K562 (cell line): ENCODE results near the gene DCAF6. TPM values are rescaled to one million over a fixed set of nuclear protein-coding genes. Genes with fewer than 3 reads are reported as not detected.

ENCODE experiments used
- ARID3A ChIP-seq: IDR thresholded peaks from 2 replicates; pipeline ENCODE4 v1.6.1; 2012; ENCODE audit warnings: low read depth, low read length, improper control_type of control experiment, borderline replicate concordance
- BRF2 ChIP-seq: IDR thresholded peaks from 3 replicates; pipeline ENCODE4 v1.6.1; 2011; ENCODE audit warnings: borderline replicate concordance, mild to moderate bottlenecking; ENCODE audit not compliant: insufficient read length, insufficient read depth
- CBX2 ChIP-seq: fragments of 200-600 bp; sonication (generic); IDR thresholded peaks from one replicate; pipeline ENCODE4 v1.6.1; 2012; ENCODE audit warnings: mild to moderate bottlenecking, low read length, inconsistent platforms; ENCODE audit not compliant: insufficient read depth, poor library complexity, severe bottlenecking
- CUX1 ChIP-seq: fragments of 200-800 bp; sonication (Bioruptor generic); IDR thresholded peaks from 2 replicates; pipeline ENCODE4 v1.6.1; 2016; ENCODE audit warnings: missing genetic modification characterization, missing compliant biosample characterization
- DPF2 ChIP-seq: fragments of 450-650 bp; IDR thresholded peaks from 2 replicates; pipeline ENCODE4 v1.6.1; 2016
- KDM2B ChIP-seq: fragments of 250-450 bp; sonication (Bioruptor Pico); IDR thresholded peaks from 2 replicates; pipeline ENCODE4 v1.8.0; 2021; ENCODE audit warnings: mild to moderate bottlenecking, moderate library complexity
- NFATC3 ChIP-seq: fragments of 450-650 bp; IDR thresholded peaks from 2 replicates; pipeline ENCODE4 v1.6.1; 2017; ENCODE audit warnings: mild to moderate bottlenecking
- PPARD ChIP-seq: fragments of 250-450 bp; sonication (Bioruptor Pico); IDR thresholded peaks from 2 replicates; pipeline ENCODE4 v1.8.0; 2022; ENCODE audit warnings: inconsistent platforms, mild to moderate bottlenecking, moderate library complexity
- RHOXF2B ChIP-seq: fragments of 250-450 bp; sonication (Bioruptor Pico); conservative IDR thresholded peaks from 2 replicates; pipeline ENCODE4 v1.5.1; 2021
- RNF2 ChIP-seq: sonication (generic); IDR thresholded peaks from 2 replicates; pipeline ENCODE4 v1.6.1; 2016
- SIN3B ChIP-seq: fragments of 450-650 bp; IDR thresholded peaks from 2 replicates; pipeline ENCODE4 v1.6.1; 2017; ENCODE audit warnings: low read depth, mild to moderate bottlenecking, moderate library complexity
- TRIM25 ChIP-seq: fragments of 450-650 bp; IDR thresholded peaks from 2 replicates; pipeline ENCODE4 v1.7.0; 2016; ENCODE audit warnings: borderline replicate concordance
- ZNF282 ChIP-seq: sonication (generic); formaldehyde crosslinking; IDR thresholded peaks from 2 replicates; pipeline ENCODE4 v1.8.1; 2023; ENCODE audit warnings: missing genetic modification reagents
- ZNF449 ChIP-seq: fragments of 250-450 bp; sonication (Bioruptor Pico); IDR thresholded peaks from 2 replicates; pipeline ENCODE4 v1.8.0; 2022; ENCODE audit warnings: moderate library complexity, mild to moderate bottlenecking, inconsistent platforms
- polyA plus RNA-seq, 8 experiments: library from polyadenylated mRNA; depleted of rRNA in 4 of 8; stranded (reverse) in 5 of 8; unstranded in 3 of 8; fragments of >200 nt; fragmentation: Nextera tagmentation in 2 of 8; fragmentation: Illumina TruSeq in 1 of 8; extraction: Ambion mirVana in 2 of 8; extraction: Trizol in 1 of 8; gene quantifications; 2 replicates each; pipeline versions ENCODE4 v1.2.1 to v1.2.3, GENCODE V29; 2011 to 2014; ENCODE audit warnings: inconsistent platforms in 1 of 8, missing spikeins in 1 of 8
- total RNA-seq, 7 experiments: library from RNA; depleted of rRNA in 6 of 7; stranded (reverse); fragments of >200 nt in 6 of 7; fragmentation: Illumina TruSeq in 2 of 7; extraction: Trizol in 2 of 7; gene quantifications; 2 replicates each; pipeline versions ENCODE4 v1.2.1 to v1.2.3, GENCODE V29; 2011 to 2021; ENCODE audit warnings: low replicate concordance in 1 of 7

DCAF6 gene
- total and polyA plus RNA-seq, 9 of the 15 experiments (the other 6 are each of a cell fraction or from before 2014, with no cell fraction given), result 19.1 to 102 (median 46.3) TPM

- TF ChIP-seq ARID3A (no peak), TRIM25 (peak; percentile 62; the same call in 1 of the 2 replicates), ZNF449 (CRISPR knock-in tag) (0 out of 2 replicates have a peak, but pooled peaks have one; percentile 8), RNF2 (peak; percentile 55; the same call in 1 of the 2 replicates), PPARD (CRISPR knock-in tag) (no peak), BRF2 (no peak), KDM2B (CRISPR knock-in tag) (no peak; the same call in 1 of the 2 replicates), CUX1 (no peak), DPF2 (peak; percentile 63), NFATC3 (no peak), SIN3B (no peak), RHOXF2B (CRISPR knock-in tag) (0 out of 2 replicates have a peak, but pooled peaks have one; percentile 73), CBX2 (no peak), ZNF282 (CRISPR knock-in tag) (no peak)
These were observed 1.0 kb upstream of the DCAF6 start (continued) for GRCh38 chr1:167935216-167936067.
